Jurkat, Clone E6-1 (cell line): ENCODE data around the gene IRX5.

Source experiments
- DNase-seq: peaks from one replicate; pipeline ENCODE4 v3.0.0-alpha.2; 2011; ENCODE audit warnings: low read depth, low spot score
- H3K4me3 ChIP-seq: 2 replicates; pipeline ENCODE4 v1.5.1; 2011; ENCODE audit warnings: mild to moderate bottlenecking, low read length, control low read depth, moderate library complexity

IRX5 gene

DNA sequence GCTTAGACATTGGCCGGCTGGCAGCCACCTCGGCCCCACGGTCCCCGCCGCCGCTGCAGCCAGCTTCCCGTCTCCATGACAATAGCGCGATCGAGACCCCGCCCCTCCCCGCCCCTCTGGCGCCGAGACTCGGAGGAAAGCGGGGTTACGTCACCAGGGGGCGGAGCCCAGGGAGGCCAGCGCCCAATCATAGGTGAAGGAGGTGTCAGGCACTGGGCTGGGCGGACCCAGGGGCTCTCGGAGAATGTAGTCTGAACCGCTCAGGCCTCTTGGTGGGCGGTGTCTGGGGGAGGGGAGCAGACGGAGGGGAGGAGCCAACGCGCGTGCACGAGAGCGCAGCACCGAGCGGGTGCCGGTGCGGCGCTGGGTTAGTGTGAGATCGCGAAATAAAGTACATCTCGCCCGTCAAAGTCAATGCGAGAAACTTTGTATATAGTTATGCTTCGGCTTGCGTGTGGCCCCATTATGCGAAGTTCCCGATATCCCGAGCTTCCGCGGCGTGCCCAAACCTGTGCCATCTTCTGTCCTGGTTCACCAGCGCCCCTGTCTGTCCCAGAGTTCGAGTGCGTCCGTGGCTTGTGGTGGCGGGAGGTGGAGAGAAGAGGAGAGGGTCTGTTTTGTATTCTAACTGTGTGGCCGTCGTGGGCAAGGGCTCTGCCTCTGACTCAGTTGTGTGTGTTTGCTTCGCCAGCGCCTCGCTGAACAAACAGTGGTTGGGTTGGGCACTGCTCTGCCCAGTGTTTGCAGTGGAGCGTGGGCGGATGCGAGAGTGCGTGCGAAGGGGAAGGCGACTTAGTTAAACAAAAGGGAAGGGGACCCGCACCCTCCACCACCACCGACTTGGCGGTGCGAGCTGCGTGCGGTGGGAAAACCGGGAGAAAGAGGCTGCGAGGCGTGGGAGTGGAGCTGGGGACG lies 1.3 kb upstream of the IRX5 start:
- peak; percentile 98 for DNase-seq
- H3K4me3 ChIP-seq = peak overlapping the region; percentile 69

DNA sequence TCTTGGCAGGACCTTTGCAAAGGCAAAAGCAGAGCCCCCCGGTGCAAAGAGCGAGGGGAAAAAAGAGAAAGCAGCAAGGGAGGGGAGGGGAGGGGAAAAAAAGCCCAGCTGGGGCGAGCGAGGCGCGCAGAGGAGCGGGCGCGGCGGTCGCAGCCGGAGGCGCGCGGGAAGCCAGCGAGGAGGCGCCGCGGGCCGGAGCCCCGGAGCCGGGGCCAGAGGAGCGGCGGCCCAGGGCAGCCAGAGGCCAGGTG lies 129 bp downstream of the IRX5 start:
- no peak for DNase-seq
- H3K4me3 ChIP-seq = peak overlapping the region; percentile 69

DNA sequence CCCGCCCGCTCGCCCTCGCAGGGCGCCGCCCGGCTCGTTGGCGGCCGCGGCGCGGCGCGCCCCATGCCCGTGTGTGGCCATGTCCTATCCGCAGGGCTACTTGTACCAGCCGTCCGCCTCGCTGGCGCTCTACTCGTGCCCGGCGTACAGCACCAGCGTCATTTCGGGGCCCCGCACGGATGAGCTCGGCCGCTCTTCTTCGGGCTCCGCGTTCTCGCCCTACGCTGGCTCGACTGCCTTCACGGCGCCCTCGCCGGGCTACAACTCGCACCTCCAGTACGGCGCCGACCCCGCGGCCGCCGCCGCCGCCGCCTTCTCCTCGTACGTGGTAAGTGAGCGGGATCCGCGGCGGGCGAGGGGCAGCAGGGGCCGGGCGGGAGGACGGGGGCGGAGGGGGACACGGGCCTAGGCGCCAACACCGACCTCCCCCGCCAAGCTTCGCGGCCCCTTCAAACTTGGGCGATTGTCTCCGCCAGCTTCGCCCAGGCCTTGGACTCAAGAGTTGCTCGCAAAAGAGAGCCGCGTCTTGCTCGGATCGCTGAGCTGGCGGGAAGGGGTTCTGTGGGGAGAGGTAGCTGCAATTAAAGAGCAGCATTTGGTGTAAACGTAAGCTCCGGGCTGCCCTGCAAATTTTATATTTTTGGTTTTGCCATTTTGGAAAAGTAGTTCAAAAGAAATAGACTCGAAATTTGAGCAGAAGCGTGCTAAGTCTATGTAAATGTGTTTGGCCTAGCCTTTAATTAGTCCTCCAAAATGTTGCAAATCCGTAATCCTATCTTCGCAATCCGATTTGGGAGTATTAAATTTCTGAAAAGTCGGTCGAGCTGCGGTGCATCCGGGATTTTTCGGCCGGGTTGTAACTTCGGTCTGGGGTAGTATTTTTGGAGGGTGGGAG lies 702 bp downstream of the IRX5 start:
- peak overlapping the region; percentile 69 for H3K4me3 ChIP-seq
- no peak for DNase-seq

DNA sequence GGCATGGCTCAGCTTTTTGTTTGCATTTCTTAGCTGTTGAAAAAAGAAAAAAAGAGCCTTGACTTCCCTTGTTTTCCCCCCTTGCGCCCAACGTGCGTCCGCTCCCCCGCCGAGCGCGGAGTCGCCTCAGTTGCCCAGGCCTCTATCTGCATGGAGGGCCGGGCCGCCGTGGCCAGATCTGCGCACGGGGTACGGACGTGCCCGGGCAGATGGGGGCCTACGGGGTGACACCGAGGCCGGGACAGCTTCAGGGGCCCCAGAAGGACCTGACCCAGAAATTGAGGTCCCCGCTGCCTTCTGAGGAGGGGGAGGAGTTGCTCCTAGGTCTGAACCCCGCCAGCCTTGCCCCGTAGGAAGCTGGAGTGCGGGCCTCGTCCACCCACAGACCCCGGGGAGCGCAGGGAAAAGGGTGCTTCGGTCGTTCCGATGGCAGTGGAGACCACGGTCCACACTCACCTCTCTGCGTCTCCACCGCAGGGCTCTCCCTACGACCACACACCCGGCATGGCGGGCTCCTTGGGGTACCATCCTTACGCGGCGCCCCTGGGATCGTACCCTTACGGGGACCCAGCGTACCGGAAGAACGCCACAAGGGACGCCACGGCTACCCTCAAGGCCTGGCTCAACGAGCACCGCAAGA lies 1.5 kb downstream of the IRX5 start:
- H3K4me3 ChIP-seq = peak overlapping the region; percentile 69
- DNase-seq = no peak

DNA sequence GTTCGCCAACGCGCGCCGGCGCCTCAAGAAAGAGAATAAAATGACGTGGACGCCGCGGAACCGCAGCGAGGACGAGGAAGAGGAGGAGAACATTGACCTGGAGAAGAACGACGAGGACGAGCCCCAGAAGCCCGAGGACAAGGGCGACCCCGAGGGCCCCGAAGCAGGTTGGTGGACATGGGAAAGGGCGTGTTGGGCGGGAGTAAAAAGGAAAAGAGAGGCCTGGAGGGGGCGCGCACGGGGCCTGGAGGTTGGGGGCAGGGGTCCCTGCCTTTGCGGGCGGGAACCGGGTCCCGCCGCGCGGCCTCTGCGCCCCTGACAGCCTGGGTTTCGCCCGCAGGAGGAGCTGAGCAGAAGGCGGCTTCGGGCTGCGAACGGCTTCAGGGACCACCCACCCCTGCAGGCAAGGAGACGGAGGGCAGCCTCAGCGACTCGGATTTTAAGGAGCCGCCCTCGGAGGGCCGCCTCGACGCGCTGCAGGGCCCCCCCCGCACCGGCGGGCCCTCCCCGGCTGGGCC lies 2.1 kb downstream of the IRX5 start:
- no peak overlapping the region for H3K4me3 ChIP-seq
- no peak for DNase-seq

DNA sequence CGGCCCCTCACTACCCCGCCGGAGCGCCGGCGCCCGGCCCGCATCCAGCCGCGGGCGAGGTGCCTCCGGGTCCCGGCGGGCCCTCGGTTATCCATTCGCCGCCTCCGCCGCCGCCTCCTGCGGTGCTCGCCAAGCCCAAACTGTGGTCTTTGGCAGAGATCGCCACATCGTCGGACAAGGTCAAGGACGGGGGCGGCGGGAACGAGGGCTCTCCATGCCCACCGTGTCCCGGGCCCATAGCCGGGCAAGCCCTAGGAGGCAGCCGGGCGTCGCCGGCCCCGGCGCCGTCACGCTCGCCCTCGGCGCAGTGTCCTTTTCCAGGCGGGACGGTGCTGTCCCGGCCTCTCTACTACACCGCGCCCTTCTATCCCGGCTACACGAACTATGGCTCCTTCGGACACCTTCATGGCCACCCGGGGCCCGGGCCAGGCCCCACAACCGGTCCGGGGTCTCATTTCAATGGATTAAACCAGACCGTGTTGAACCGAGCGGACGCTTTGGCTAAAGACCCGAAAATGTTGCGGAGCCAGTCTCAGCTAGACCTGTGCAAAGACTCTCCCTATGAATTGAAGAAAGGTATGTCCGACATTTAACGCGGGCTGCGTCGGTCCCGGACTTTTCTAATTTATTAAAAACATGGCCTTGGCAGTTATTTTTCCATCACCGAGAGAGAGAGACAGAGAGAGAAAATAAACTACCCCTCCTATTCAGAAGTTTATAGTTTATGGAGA lies 2.8 kb downstream of the IRX5 start:
- DNase-seq = no peak
- no peak overlapping the region for H3K4me3 ChIP-seq

DNA sequence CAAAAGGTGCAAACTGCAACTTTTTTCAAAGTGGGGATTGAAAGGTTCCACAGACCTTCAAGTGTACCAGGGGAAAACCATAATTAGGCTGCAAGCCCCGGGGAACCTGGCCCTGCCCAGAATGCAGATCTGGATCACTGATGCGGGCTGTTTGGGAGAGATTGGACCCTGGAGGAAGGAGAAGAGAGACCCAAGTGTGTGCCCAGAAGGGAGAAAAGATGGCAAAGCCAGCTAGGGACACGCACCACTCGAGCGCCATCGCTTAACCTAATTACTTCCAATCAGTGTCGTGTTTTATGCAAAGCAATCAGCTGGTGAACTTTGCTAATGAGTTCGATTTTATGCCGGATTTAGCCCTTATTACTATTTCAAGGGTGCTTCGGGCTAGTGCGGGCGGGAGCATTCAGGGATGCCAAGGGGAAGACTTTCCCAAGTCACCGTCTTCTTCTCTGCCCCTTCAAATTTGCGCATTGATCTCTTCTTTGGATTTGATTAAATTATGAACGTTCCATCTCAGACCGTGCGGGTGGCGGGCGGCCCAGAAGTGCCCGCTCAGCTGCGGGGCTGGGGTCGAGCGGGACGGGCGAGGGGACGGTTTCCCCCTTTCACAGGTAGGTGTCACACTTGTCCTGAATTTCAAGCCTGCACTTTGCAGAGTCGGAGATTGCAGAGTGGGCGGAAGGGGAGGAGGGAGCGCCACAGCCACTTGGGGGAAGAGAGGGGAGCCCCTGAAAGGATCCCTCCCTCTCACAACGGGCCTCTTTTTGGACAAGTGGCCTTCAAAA lies 4.0 kb downstream of the IRX5 start:
- no peak overlapping the region for H3K4me3 ChIP-seq
- no peak for DNase-seq

DNA sequence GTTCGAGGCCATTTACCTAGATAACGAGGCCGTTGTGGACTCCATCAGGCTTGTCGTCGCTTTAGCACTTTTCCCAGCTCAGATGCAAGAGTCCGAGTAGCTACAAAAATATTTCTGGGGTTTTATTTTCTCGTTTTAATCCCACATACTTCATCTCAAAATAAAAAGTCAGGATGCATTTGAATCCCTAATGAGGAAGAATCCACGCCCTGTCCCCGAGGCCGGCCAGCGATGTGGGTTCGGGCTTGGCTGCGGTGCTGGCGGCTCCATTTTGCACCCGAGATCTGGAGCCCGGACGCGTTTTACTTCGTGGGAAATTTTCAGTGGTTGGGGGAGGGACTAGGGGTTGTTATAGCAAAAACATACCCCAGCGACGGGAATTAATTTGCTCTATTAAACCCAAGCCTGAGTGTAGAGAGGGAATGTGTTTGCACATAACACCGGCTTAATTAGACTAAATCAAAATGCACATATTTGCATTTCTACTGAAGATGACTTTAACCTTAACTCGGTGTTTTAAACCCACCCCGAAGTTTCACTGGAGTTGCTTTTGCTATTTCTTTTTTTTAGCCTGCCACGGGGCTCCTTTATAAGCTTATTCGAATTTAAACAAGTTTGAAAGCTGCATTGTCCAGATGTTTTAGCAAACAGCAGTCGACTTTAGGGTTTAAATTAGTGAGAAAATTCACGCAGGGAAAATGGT lies 4.8 kb downstream of the IRX5 start:
- H3K4me3 ChIP-seq = no peak overlapping the region
- no peak for DNase-seq

DNA sequence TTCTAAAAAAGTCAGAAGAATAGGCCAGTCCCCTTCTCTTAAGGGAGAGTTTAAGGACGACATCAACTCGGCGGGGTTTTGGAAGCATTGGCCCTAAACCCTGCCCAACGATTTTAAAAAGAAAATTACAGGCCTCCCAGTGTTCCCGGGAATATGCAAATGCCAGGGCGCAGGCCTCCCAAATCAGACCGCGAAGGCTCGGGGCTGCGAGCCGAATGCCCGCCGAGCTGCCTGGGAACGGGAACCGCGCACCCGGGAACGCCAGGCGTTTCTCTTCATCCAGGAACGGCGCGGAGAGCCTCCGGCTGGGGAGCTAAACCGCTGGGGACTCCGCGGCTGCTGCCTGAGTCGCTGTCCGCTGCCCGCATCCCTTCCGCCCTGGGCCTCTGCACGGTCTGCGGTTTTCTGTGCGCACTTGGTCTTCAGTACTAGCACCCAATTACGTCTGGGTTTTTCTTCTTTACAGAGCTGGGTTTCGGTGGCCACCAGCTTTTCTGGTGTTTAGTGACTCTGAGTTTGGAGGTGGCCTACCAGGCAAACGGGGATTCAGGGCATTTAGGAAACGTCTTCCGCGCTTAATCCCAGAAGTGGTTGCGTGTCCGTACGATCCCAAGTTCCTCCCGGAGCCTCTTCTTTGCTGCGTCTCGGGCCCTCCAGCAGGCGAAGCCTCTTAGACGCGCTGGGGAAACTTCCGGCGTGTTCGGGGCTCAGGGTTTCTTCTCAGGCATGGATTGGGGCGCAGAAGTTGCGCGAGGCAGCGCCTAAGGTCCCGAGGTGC lies 5.7 kb downstream of the IRX5 start:
- no peak for DNase-seq
- H3K4me3 ChIP-seq = no peak overlapping the region

DNA sequence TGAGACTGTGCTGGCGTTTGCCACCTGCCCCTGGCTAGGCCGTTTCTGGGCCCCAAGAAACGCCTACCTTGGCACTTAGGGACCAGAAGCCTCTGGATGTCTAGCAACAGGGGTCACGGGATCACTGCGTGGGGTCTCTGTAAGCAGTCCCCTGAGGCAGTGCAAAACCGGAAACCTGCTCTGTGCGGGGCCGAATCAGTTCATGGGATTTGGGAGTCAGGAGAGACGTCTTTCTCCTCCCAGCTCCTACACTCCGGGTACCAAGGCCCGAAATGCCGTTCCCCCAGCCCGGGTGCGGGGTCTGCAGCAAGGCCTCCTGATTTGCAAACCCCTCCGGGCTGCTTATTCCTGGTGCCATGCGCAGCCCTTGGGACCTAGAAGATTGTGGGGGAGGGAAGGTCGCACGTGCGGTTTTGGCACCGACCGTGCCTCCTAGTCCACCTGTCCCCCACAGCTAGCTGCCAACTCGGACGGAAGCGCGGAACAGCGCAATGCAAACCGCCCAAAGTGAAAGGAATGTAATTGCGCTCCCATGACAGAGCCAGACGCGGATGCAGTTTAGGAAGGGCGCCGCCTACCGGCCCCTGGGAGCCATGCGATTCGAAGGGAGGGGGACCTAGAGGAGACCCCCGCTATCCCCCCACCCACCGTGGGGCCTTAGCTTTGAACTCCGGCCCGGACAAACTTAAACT lies 6.5 kb downstream of the IRX5 start:
- DNase-seq = no peak
- H3K4me3 ChIP-seq = no peak overlapping the region

DNA sequence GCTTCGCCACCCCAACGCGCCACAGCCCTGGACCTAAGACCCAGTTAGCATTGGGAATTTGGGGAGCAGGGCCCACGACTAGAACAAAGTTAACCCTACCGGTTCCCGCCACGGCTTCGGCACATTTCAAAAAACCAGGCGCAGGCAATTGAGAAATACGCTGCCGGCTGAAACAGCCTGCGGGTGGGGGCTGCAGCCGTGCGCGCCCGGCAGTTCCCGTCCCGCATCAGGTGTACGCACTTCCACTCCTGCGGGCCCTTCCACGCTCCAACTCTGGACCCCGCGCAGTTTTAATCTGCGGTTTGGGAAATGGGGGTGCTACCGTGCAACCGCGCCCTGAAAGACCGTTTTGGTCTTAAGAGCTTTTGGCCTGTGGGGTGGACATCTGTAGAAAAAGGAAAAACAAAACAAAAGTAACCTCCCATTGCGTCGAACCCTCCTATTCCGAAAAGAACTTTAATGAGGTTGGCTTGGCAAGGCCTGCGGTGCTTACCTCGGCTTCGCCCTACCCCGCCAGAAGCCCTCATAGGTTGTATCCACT lies 7.1 kb downstream of the IRX5 start:
- H3K4me3 ChIP-seq = no peak overlapping the region
- DNase-seq = no peak

DNA sequence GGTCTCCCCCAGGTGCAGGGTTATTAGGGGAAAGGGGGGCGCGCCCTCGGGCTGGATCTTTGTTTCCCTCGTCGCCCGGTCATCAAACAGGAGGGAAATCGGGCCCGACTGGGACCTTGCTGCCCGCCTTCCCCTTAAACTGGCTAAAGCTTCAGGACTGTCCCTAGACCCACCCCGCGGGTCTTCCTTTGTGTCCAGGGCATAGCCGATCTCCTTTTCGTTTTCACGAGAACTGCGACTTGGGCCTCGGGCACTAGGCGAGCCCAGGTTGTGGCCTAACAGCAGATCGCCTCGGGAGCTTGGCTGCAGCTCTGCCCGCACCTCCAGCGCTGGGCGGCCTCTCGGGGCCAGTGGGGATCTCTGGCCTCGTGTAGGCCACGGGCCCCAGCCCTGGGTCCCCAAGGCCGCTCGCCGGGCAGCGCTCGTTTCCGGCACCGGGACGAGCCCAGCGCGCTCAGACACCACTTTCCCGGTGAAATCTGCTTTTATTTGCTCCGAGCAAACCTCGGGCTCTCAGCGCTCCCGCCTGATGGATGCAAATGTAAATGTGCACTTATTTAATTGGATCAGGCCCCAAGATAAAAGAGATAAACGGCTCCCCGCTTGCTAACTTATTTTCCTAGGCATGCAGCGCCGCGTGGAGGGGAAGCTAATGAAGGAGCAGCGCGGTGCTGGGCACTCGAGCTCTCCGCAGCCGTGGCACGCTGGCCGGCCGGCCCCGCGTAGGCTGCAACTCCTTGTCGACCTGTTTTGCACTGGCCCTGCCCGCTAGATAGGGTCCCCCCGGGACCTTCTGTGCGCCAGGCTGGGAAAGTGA lies 7.8 kb downstream of the IRX5 start:
- no peak overlapping the region for H3K4me3 ChIP-seq
- no peak for DNase-seq

DNA sequence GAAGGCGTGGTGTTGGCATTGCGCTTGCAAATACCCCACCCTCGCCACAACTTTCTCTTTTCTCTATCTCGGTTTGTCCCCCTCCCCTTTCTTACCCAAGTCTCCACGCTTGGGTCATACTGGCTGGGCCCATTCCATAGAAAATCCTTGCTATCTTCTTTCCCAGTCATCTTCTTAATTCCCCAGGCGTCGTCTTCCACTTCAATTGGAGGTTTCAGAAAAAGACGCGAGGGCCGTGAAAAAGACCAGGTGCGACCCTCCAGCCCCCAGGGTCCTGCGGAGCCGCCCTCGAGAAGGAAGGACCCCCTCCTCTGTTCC lies 8.3 kb downstream of the IRX5 start:
- no peak for DNase-seq
- no peak overlapping the region for H3K4me3 ChIP-seq

DNA sequence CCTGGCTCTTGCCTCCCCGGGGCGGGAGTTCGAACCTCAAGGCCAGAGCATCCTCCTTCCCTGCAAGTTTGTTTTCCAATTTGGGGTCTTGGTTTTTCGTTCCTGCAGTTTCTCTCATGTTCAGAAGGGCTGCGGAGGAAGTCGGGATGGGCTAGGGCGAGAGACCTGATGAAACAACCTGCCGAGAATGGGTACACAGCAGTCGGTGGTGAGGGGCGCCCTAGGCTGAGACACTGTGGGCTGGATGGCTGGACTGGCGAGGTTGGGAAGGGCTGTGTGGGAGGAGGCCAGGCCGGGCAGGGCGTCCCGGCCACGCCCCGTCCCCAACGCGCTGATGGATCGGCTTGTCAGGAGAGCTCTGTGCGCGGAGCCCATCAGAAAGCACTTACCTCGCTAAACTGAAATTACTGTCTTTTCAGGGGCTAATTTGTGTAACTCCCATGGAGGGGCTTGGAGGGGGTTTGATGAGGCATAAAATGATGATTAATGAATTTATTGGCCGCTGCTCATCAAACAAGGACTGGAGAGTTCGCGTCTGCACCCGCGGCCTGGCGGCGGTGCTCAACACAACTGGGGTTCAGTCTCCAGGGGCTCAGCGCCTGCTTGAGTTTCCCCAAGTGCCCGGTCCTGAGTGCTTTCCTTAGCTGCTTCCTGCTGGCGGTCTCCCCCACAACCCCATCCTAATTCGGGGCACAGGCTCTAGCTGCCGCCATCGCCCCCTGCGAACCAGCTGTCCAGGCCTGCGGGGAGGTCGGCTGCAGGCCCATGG lies 9.0 kb downstream of the IRX5 start:
- DNase-seq = no peak
- no peak overlapping the region for H3K4me3 ChIP-seq

DNA sequence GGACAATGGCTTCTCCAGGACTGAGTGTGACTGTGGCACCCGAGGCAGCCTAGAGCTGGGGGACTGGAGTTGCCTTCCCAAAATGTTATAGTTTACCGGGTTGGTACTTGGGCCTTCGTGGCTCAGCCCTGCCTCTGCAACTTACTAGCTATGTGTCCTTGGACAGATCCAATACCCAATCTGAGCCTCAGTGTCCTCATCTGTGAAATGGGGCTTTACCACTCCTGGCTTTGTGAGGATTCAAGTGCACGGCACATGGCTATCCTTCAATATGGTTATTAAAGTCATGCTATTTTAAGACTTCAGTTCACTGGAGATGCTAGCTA lies 9.6 kb downstream of the IRX5 start:
- DNase-seq = no peak
- no peak overlapping the region for H3K4me3 ChIP-seq
